WTC11 (cell line): ENCODE results near the gene ADGRL1. TPM values are rescaled to one million over a fixed set of nuclear protein-coding genes. Genes with fewer than 3 reads are reported as not detected.

Experiments
- ATAC-seq: fragments of 200-7000 bp; cut with Tn5 transposase; 2 replicates; pipeline ENCODE4 v1.10.0; 2021; ENCODE audit warnings: mild to moderate bottlenecking, moderate library complexity
- CTCF ChIA-PET: fragments of 300-600 bp; sonication (Branson Sonifier 250); formaldehyde crosslinking; loops from one replicate; lab custom pipeline; 2021; ENCODE audit warnings: antibody characterized with exemption; lab: Charles Lee
- POLR2A ChIA-PET: fragments of 350-600 bp; sonication (Branson Sonifier 250); formaldehyde crosslinking; loops from one replicate; lab custom pipeline; 2021; ENCODE audit warnings: antibody characterized with exemption; lab: Charles Lee
- DNase-seq: peaks from one replicate; pipeline ENCODE4 v3.0.0; 2021; ENCODE audit warnings: low spot score
- H3K27ac Mint-ChIP-seq: 2 replicates; pipeline ENCODE4 v1.8.0; 2021; ENCODE audit warnings: mixed read lengths
- H3K27me3 Mint-ChIP-seq: 2 replicates; pipeline ENCODE4 v1.8.0; 2021; ENCODE audit warnings: low read depth, mild to moderate bottlenecking, moderate library complexity, mixed read lengths
- H3K36me3 Mint-ChIP-seq: 2 replicates; pipeline ENCODE4 v1.8.0; 2021; ENCODE audit warnings: mixed read lengths
- H3K4me1 Mint-ChIP-seq: 2 replicates; pipeline ENCODE4 v1.8.0; 2022; ENCODE audit warnings: mixed read lengths
- H3K4me3 Mint-ChIP-seq: 2 replicates; pipeline ENCODE4 v1.8.0; 2021; ENCODE audit warnings: mild to moderate bottlenecking, moderate library complexity, mixed read lengths
- H3K9me3 Mint-ChIP-seq: 2 replicates; pipeline ENCODE4 v1.8.0; 2021; ENCODE audit warnings: mixed read lengths
- CREB1 ChIP-seq: sonication (generic); formaldehyde crosslinking; IDR thresholded peaks from 2 replicates; pipeline ENCODE4 v1.8.0; 2023; ENCODE audit warnings: mild to moderate bottlenecking, missing genetic modification reagents
- FOXJ3 ChIP-seq: sonication (generic); formaldehyde crosslinking; IDR thresholded peaks from 2 replicates; pipeline ENCODE4 v1.9.0; 2021; ENCODE audit warnings: missing genetic modification reagents, mild to moderate bottlenecking, borderline replicate concordance
- FOXP1 ChIP-seq: sonication (generic); formaldehyde crosslinking; IDR thresholded peaks from 2 replicates; pipeline ENCODE4 v1.8.0; 2022; ENCODE audit warnings: missing genetic modification reagents, mild to moderate bottlenecking, moderate library complexity, borderline replicate concordance
- MXD4 ChIP-seq: fragments of 250-450 bp; sonication (Bioruptor Pico); IDR thresholded peaks from 2 replicates; pipeline ENCODE4 v1.8.0; 2021; ENCODE audit warnings: mild to moderate bottlenecking, moderate library complexity, borderline replicate concordance
- NFATC4 ChIP-seq: fragments of 250-450 bp; sonication (Bioruptor Pico); IDR thresholded peaks from 2 replicates; pipeline ENCODE4 v1.9.0; 2021; ENCODE audit warnings: mild to moderate bottlenecking
- NFE2L1 ChIP-seq: sonication (generic); formaldehyde crosslinking; IDR thresholded peaks from 2 replicates; pipeline ENCODE4 v1.8.1; 2023; ENCODE audit warnings: missing genetic modification reagents
- PRRX2 ChIP-seq: fragments of 250-450 bp; sonication (Bioruptor Pico); IDR thresholded peaks from 2 replicates; pipeline ENCODE4 v1.8.0; 2021; ENCODE audit warnings: mild to moderate bottlenecking
- ZNF219 ChIP-seq: sonication (generic); formaldehyde crosslinking; IDR thresholded peaks from 2 replicates; pipeline ENCODE4 v1.8.0; 2023; ENCODE audit warnings: missing genetic modification reagents, mild to moderate bottlenecking, borderline replicate concordance
- total RNA-seq: library from RNA; stranded (reverse); gene quantifications from 3 replicates; pipeline ENCODE4 v1.2.3, GENCODE V29; 2021
- TF ChIP-seq, protein P1 (sequence below): sonication (generic); formaldehyde crosslinking; IDR thresholded peaks from 2 replicates; pipeline ENCODE4 v1.8.1; 2022; ENCODE audit warnings: low read depth, missing genetic modification reagents, borderline replicate concordance
- TF ChIP-seq, protein P2 (sequence below): sonication (generic); formaldehyde crosslinking; IDR thresholded peaks from 2 replicates; pipeline ENCODE4 v1.8.1; 2022; ENCODE audit warnings: low read depth, mild to moderate bottlenecking, moderate library complexity, missing genetic modification reagents, borderline replicate concordance
- TF ChIP-seq, protein P3 (sequence below): fragments of 250-450 bp; sonication (Bioruptor Pico); IDR thresholded peaks from 2 replicates; pipeline ENCODE4 v1.9.0; 2021; ENCODE audit warnings: mild to moderate bottlenecking, borderline replicate concordance
- TF ChIP-seq, protein P4 (sequence below): fragments of 250-450 bp; sonication (Bioruptor Pico); IDR thresholded peaks from 2 replicates; pipeline ENCODE4 v1.9.0; 2021; ENCODE audit warnings: moderate library complexity, mild to moderate bottlenecking, inconsistent platforms, borderline replicate concordance
- TF ChIP-seq, protein P5 (sequence below): sonication (generic); formaldehyde crosslinking; IDR thresholded peaks from 2 replicates; pipeline ENCODE4 v1.8.0; 2023; ENCODE audit warnings: mild to moderate bottlenecking, missing genetic modification reagents
- TF ChIP-seq, protein P6 (sequence below): sonication (generic); formaldehyde crosslinking; IDR thresholded peaks from 2 replicates; pipeline ENCODE4 v1.8.0; 2022; ENCODE audit warnings: mild to moderate bottlenecking, missing genetic modification reagents
- TF ChIP-seq, protein P7 (sequence below): sonication (generic); formaldehyde crosslinking; IDR thresholded peaks from 2 replicates; pipeline ENCODE4 v1.8.0; 2022; ENCODE audit warnings: mild to moderate bottlenecking, missing genetic modification reagents
- TF ChIP-seq, protein P8 (sequence below): fragments of 250-450 bp; sonication (Bioruptor Pico); IDR thresholded peaks from 2 replicates; pipeline ENCODE4 v1.9.0; 2021; ENCODE audit warnings: mild to moderate bottlenecking

Gene ADGRL1
- total RNA-seq, 1 experiment from 2014 or later, result 128 TPM

DNA sequence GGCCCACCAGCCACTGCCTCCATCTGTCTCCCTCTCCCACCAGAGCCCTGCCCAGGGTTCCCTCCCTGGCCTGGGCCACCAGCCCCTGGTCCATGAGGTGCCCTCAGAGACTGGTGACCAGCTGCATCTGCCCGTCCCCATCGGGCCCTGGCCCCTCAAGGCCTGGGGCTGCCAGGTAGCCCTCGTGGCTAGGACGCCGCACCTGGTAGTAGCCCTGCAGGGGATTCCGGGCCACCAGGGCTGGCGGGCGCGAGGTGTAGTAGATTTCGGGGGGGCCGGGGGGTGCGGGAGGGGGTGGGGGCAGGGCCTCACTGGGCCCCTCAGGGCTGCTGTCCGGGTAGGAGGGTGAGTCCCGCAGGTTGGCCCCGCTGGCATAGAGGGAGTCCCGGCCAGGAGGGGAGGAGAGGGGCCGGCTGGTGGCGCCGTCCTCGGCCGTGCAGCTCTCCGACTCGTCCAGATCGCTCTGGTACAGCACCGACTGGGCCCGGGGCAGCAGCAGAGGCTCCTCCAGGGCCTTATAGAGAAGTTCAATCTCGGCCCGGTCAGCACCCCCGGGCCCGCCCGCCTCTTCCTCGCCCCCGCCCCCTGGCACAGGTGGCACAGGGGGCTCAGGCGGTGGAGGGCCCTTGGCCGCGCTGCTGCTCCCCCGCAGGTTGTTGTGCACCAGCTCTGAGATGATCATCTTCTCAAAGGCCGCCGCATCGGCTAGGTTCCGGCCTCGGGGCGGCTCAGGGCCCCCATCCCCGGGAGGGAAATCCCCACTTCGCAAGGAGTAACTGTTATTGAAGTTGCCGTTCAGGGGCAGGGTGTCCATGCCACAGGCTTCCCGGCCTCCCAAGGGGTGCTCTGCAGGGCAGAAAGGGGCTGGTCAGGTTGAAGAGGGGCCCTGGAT lies 55.0 kb downstream of the ADGRL1 start (continued):
- TF ChIP-seq, protein P1, sequence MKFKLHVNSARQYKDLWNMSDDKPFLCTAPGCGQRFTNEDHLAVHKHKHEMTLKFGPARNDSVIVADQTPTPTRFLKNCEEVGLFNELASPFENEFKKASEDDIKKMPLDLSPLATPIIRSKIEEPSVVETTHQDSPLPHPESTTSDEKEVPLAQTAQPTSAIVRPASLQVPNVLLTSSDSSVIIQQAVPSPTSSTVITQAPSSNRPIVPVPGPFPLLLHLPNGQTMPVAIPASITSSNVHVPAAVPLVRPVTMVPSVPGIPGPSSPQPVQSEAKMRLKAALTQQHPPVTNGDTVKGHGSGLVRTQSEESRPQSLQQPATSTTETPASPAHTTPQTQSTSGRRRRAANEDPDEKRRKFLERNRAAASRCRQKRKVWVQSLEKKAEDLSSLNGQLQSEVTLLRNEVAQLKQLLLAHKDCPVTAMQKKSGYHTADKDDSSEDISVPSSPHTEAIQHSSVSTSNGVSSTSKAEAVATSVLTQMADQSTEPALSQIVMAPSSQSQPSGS, result no peak
- no peak for TF ChIP-seq ZNF219
- TF ChIP-seq NFE2L1 (CRISPR knock-in tag), result no peak
- TF ChIP-seq CREB1 (CRISPR knock-in tag), result no peak
- no peak for TF ChIP-seq FOXP1 (CRISPR knock-in tag)
- TF ChIP-seq, protein P2, sequence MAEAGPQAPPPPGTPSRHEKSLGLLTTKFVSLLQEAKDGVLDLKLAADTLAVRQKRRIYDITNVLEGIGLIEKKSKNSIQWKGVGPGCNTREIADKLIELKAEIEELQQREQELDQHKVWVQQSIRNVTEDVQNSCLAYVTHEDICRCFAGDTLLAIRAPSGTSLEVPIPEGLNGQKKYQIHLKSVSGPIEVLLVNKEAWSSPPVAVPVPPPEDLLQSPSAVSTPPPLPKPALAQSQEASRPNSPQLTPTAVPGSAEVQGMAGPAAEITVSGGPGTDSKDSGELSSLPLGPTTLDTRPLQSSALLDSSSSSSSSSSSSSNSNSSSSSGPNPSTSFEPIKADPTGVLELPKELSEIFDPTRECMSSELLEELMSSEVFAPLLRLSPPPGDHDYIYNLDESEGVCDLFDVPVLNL (CRISPR knock-in tag), result no peak
- TF ChIP-seq PRRX2 (CRISPR knock-in tag), result no peak

DNA sequence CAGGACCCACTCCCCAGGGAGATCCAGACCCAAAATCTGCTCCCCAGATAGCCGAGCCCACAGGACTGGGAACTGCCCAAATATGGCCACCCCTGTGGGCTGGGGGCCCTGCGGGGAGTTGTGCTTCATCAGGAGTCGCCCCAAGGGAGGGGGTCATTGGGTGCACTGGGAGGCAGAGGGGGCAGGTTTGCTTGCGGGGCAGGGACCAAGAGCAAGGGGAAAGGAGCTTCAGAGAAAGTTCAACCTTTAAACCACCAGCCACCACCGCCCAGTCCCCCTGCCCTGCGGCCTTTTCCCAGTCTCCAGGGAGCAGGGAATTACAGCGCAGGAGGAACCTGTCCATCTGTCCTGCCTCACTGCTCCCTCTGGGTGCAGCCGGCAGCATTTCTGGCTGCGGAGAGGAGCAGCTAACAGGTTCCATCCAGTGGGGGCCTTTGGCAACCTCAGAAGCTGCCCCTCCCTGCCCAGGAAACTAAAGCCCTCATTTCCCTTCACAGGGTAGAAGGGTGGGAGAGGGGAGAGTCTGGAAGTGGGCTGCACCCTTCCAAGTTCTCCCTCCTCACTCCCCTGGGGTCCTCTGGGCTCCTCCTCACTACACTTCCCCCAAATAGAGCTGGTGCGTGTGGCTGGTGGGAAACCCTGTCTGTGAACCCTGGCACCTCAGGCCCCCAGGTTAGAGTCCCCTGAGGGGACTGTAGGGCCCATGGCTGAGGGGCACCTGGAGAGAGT lies 55.8 kb downstream of the ADGRL1 start:
- Mint-ChIP-seq H3K4me3 (no peak overlapping the region), H3K9me3 (no peaks in the 10 kb centered on the region), H3K27me3 (no peaks in the 10 kb centered on the region; the same call in 1 of the 2 replicates), H3K27ac (no peak overlapping the region), H3K36me3 (peaks cover 23% of the 10 kb centered on the region), H3K4me1 (peaks cover 25% of the 10 kb centered on the region)
- TF ChIP-seq, protein P3, sequence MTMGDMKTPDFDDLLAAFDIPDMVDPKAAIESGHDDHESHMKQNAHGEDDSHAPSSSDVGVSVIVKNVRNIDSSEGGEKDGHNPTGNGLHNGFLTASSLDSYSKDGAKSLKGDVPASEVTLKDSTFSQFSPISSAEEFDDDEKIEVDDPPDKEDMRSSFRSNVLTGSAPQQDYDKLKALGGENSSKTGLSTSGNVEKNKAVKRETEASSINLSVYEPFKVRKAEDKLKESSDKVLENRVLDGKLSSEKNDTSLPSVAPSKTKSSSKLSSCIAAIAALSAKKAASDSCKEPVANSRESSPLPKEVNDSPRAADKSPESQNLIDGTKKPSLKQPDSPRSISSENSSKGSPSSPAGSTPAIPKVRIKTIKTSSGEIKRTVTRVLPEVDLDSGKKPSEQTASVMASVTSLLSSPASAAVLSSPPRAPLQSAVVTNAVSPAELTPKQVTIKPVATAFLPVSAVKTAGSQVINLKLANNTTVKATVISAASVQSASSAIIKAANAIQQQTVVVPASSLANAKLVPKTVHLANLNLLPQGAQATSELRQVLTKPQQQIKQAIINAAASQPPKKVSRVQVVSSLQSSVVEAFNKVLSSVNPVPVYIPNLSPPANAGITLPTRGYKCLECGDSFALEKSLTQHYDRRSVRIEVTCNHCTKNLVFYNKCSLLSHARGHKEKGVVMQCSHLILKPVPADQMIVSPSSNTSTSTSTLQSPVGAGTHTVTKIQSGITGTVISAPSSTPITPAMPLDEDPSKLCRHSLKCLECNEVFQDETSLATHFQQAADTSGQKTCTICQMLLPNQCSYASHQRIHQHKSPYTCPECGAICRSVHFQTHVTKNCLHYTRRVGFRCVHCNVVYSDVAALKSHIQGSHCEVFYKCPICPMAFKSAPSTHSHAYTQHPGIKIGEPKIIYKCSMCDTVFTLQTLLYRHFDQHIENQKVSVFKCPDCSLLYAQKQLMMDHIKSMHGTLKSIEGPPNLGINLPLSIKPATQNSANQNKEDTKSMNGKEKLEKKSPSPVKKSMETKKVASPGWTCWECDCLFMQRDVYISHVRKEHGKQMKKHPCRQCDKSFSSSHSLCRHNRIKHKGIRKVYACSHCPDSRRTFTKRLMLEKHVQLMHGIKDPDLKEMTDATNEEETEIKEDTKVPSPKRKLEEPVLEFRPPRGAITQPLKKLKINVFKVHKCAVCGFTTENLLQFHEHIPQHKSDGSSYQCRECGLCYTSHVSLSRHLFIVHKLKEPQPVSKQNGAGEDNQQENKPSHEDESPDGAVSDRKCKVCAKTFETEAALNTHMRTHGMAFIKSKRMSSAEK (CRISPR knock-in tag), result no peak
- TF ChIP-seq NFATC4 (CRISPR knock-in tag), result no peak
- TF ChIP-seq, protein P4, sequence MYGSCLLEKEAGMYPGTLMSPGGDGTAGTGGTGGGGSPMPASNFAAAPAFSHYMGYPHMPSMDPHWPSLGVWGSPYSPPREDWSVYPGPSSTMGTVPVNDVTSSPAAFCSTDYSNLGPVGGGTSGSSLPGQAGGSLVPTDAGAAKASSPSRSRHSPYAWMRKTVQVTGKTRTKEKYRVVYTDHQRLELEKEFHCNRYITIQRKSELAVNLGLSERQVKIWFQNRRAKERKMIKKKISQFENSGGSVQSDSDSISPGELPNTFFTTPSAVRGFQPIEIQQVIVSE (CRISPR knock-in tag), result no peak
- TF ChIP-seq, protein P5, sequence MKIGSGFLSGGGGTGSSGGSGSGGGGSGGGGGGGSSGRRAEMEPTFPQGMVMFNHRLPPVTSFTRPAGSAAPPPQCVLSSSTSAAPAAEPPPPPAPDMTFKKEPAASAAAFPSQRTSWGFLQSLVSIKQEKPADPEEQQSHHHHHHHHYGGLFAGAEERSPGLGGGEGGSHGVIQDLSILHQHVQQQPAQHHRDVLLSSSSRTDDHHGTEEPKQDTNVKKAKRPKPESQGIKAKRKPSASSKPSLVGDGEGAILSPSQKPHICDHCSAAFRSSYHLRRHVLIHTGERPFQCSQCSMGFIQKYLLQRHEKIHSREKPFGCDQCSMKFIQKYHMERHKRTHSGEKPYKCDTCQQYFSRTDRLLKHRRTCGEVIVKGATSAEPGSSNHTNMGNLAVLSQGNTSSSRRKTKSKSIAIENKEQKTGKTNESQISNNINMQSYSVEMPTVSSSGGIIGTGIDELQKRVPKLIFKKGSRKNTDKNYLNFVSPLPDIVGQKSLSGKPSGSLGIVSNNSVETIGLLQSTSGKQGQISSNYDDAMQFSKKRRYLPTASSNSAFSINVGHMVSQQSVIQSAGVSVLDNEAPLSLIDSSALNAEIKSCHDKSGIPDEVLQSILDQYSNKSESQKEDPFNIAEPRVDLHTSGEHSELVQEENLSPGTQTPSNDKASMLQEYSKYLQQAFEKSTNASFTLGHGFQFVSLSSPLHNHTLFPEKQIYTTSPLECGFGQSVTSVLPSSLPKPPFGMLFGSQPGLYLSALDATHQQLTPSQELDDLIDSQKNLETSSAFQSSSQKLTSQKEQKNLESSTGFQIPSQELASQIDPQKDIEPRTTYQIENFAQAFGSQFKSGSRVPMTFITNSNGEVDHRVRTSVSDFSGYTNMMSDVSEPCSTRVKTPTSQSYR (CRISPR knock-in tag), result no peak
- TF ChIP-seq, protein P6, sequence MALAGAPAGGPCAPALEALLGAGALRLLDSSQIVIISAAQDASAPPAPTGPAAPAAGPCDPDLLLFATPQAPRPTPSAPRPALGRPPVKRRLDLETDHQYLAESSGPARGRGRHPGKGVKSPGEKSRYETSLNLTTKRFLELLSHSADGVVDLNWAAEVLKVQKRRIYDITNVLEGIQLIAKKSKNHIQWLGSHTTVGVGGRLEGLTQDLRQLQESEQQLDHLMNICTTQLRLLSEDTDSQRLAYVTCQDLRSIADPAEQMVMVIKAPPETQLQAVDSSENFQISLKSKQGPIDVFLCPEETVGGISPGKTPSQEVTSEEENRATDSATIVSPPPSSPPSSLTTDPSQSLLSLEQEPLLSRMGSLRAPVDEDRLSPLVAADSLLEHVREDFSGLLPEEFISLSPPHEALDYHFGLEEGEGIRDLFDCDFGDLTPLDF (CRISPR knock-in tag), result no peak
- no peak for TF ChIP-seq MXD4
- TF ChIP-seq, protein P7, sequence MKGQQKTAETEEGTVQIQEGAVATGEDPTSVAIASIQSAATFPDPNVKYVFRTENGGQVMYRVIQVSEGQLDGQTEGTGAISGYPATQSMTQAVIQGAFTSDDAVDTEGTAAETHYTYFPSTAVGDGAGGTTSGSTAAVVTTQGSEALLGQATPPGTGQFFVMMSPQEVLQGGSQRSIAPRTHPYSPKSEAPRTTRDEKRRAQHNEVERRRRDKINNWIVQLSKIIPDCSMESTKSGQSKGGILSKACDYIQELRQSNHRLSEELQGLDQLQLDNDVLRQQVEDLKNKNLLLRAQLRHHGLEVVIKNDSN (CRISPR knock-in tag), result no peak
- TF ChIP-seq FOXJ3 (CRISPR knock-in tag), result no peak
- TF ChIP-seq, protein P8, sequence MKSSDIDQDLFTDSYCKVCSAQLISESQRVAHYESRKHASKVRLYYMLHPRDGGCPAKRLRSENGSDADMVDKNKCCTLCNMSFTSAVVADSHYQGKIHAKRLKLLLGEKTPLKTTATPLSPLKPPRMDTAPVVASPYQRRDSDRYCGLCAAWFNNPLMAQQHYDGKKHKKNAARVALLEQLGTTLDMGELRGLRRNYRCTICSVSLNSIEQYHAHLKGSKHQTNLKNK (CRISPR knock-in tag), result no peak
- no peak for DNase-seq
- ChIA-PET POLR2A (interaction anchor here (0.6 to 1.2 kb wide), 3 partner anchors 13 to 377 kb away, joined by 3 to 4 read pairs (median 3); partner anchors contain the start of gene ASF1B), CTCF (interaction anchor here (0.7 to 3.2 kb wide), 7 partner anchors 7 to 255 kb away, joined by 3 to 18 read pairs (median 6); partner anchors contain the start of gene ASF1B)
- no peak; the same call in 1 of the 2 replicates for ATAC-seq
